ENCODE results near the gene NR2F1-AS1.
"Not testable (repeated sequence)": the region's sequence is repeated elsewhere in the genome, so short reads cannot be mapped to it uniquely, and the experiment has no call there.

Gene NR2F1-AS1

GRCh38 chr5:93395971-93396379 lies 185.0 kb downstream of the NR2F1-AS1 start:
- Mint-ChIP-seq H3K36me3 (ENCODE audit: low read depth) (peaks cover 7% of the 10 kb centered on the region), H3K4me3 (no peak overlapping the region), H3K4me1 (peaks cover 15% of the 10 kb centered on the region), H3K27ac (peak overlapping the region; percentile 60 to 96 (median 91)), H3K27me3 (ENCODE audit: low read depth) (peaks cover 5% of the 10 kb centered on the region), H3K9me3 (peaks cover 16% of the 10 kb centered on the region)
- TF ChIP-seq CTCF (IDR thresholded peaks at IDR 0.05; ENCODE audit: unreplicated experiment in 3 of 3), result no peak

GRCh38 chr5:93395010-93395409 lies 186.0 kb downstream of the NR2F1-AS1 start:
- Mint-ChIP-seq H3K27me3 (ENCODE audit: low read depth) (peaks cover 5% of the 10 kb centered on the region), H3K27ac (peak overlapping the region; percentile 60 to 96 (median 91)), H3K4me3 (no peak overlapping the region), H3K36me3 (ENCODE audit: low read depth) (peaks cover 7% of the 10 kb centered on the region), H3K9me3 (peaks cover 23% of the 10 kb centered on the region), H3K4me1 (peaks cover 15% of the 10 kb centered on the region)
- TF ChIP-seq CTCF (IDR thresholded peaks at IDR 0.05; ENCODE audit: unreplicated experiment in 3 of 3), result no peak

GRCh38 chr5:93394301-93394700 lies 186.7 kb downstream of the NR2F1-AS1 start:
- Mint-ChIP-seq H3K27ac (no peak overlapping the region), H3K36me3 (ENCODE audit: low read depth) (peaks cover 7% of the 10 kb centered on the region), H3K9me3 (peaks cover 23% of the 10 kb centered on the region), H3K4me1 (peaks cover 15% of the 10 kb centered on the region), H3K4me3 (no peak overlapping the region), H3K27me3 (ENCODE audit: low read depth) (peaks cover 5% of the 10 kb centered on the region)
- TF ChIP-seq CTCF (IDR thresholded peaks at IDR 0.05; ENCODE audit: unreplicated experiment in 3 of 3), result no peak

- peaks cover 11% of the 10 kb centered on the region for H3K4me1 Mint-ChIP-seq
- not testable (repeated sequence) for H3K4me3 Mint-ChIP-seq; H3K27ac Mint-ChIP-seq; H3K36me3 Mint-ChIP-seq (ENCODE audit: low read depth); H3K27me3 Mint-ChIP-seq (ENCODE audit: low read depth)
- peaks cover 27% of the 10 kb centered on the region for H3K9me3 Mint-ChIP-seq
Measured at GRCh38 chr5:93391169-93391568, 189.8 kb downstream of the NR2F1-AS1 start.

- Mint-ChIP-seq H3K27ac (peak overlapping the region in 2 of 3 experiments; percentile 4 to 18), H3K27me3 (ENCODE audit: low read depth) (no peaks in the 10 kb centered on the region), H3K4me1 (peaks cover 16% of the 10 kb centered on the region), H3K36me3 (ENCODE audit: low read depth) (peaks cover 4% of the 10 kb centered on the region), H3K4me3 (no peak overlapping the region), H3K9me3 (peaks cover 9% of the 10 kb centered on the region)
- no peak for TF ChIP-seq CTCF (IDR thresholded peaks at IDR 0.05; ENCODE audit: unreplicated experiment in 3 of 3)
Measured at GRCh38 chr5:93385655-93386054, 195.4 kb downstream of the NR2F1-AS1 start.

GRCh38 chr5:93384995-93385394 lies 196.0 kb downstream of the NR2F1-AS1 start:
- H3K4me1 Mint-ChIP-seq, result peaks cover 16% of the 10 kb centered on the region
- no peaks in the 10 kb centered on the region for H3K27me3 Mint-ChIP-seq (ENCODE audit: low read depth)
- peaks cover 5% of the 10 kb centered on the region for H3K9me3 Mint-ChIP-seq
- no peak for TF ChIP-seq CTCF (IDR thresholded peaks at IDR 0.05; ENCODE audit: unreplicated experiment in 3 of 3)
- peaks cover 4% of the 10 kb centered on the region for H3K36me3 Mint-ChIP-seq (ENCODE audit: low read depth)
- H3K27ac Mint-ChIP-seq, result peak overlapping the region in 2 of 3 experiments; percentile 4 to 14
- no peak overlapping the region for H3K4me3 Mint-ChIP-seq
